ENCODE data around the gene DTX1. TPM values are rescaled to one million over a fixed set of nuclear protein-coding genes. Genes with fewer than 3 reads are reported as not detected.

Gene DTX1
- total RNA-seq, 1 donor from 2014 or later = 79.4 TPM

DNA sequence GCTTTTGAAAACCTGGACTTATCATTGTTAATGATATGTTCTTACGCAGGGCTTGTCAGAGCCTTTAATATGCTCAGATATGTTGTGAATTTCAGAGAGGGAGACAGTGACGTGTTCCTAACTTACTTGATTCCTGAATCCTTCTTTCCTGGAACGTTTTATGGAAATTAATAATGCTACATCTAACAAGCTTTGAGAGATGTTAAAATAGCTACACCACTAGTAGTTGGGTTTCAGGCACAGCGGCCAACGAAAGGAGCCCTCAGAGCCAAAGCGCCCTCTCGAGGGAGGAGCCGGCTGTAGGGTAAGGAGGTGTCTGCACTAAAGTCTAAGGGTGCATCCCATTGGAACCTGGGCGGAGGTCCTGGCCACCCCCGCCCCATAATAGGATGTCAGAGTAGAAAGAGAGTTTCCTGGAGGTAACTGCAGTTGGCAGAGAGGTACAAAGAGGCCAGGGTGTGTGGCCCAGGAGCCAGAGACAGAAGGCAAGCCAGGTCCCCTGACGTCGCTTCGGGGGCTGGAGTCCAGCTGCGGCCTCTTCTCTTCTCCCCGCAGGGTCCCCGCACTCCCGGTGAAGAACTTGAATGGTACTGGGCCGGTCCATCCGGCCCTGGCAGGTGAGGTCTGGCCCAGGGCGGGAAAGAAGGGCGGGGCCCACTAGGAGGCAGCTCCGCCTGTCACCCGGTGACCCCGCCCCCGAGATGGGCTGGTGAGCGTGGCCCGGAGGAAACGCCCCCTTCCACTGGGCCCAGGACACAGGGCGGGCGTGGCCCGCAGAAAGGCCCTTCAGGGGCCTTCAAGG, 36.3 kb downstream of the DTX1 start:
- Mint-ChIP-seq H3K27ac (peak overlapping the region; percentile 82), H3K4me1 (peaks cover 55% of the 10 kb centered on the region), H3K36me3 (ENCODE audit: low read depth) (peaks cover 12% of the 10 kb centered on the region), H3K4me3 (peak overlapping the region; percentile 80), H3K9me3 (no peaks in the 10 kb centered on the region), H3K27me3 (no peaks in the 10 kb centered on the region)
- TF ChIP-seq, protein P1, sequence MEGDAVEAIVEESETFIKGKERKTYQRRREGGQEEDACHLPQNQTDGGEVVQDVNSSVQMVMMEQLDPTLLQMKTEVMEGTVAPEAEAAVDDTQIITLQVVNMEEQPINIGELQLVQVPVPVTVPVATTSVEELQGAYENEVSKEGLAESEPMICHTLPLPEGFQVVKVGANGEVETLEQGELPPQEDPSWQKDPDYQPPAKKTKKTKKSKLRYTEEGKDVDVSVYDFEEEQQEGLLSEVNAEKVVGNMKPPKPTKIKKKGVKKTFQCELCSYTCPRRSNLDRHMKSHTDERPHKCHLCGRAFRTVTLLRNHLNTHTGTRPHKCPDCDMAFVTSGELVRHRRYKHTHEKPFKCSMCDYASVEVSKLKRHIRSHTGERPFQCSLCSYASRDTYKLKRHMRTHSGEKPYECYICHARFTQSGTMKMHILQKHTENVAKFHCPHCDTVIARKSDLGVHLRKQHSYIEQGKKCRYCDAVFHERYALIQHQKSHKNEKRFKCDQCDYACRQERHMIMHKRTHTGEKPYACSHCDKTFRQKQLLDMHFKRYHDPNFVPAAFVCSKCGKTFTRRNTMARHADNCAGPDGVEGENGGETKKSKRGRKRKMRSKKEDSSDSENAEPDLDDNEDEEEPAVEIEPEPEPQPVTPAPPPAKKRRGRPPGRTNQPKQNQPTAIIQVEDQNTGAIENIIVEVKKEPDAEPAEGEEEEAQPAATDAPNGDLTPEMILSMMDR (IDR thresholded peaks at IDR 0.05) = no peak
- ChIA-PET POLR2A (interaction anchor here (0.6 to 5.0 kb wide), 13 partner anchors 11 to 721 kb away, joined by 3 to 57 read pairs (median 6); partner anchors contain the start of gene OAS2), CTCF (interaction anchor here (0.7 to 4.3 kb wide), 12 partner anchors 18 to 94 kb away, joined by 3 to 47 read pairs (median 5); partner anchors contain the start of gene DTX1)
- intact Hi-C loops (cut with micrococcal nuclease) = loop anchor here (1.0 kb wide), 2 partner anchors 18 to 45 kb away; no protein-coding TSS in a partner anchor
- peak; percentile 65 for ATAC-seq (ENCODE audit: low read depth)
- no peak for DNase-seq

DNA sequence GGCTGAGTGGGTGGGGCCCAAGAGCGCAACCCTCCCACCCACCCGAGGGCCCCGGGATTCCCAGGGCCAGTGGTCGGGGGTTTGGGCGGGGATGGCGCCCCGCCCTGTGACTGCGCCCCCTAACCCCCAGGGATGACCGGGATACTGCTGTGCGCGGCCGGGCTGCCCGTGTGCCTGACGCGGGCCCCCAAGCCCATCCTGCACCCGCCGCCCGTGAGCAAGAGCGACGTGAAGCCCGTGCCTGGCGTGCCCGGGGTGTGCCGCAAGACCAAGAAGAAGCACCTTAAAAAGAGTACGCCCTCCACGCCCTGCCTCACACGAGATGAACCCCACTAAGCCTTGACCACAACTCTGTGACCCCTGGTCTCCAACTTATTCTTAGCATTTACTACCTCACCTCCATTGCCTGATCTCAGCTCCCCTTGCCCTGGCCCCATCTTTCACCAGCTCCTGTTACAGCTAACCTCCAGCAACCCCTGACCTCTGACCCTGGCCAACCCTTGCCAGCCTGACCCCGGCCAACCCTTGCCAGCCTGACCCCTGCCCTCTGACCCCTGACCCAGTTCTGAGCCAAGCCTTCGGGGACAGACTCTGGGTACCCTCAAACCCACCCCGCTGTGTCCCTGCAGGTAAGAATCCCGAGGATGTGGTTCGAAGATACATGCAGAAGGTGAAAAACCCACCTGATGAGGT, 37.0 kb downstream of the DTX1 start:
- POLR2A ChIA-PET = interaction anchor here (1.0 to 5.0 kb wide), 7 partner anchors 10 to 186 kb away, joined by 3 to 57 read pairs (median 6); no protein-coding TSS in a partner anchor
- H3K27ac Mint-ChIP-seq = no peak overlapping the region

DNA sequence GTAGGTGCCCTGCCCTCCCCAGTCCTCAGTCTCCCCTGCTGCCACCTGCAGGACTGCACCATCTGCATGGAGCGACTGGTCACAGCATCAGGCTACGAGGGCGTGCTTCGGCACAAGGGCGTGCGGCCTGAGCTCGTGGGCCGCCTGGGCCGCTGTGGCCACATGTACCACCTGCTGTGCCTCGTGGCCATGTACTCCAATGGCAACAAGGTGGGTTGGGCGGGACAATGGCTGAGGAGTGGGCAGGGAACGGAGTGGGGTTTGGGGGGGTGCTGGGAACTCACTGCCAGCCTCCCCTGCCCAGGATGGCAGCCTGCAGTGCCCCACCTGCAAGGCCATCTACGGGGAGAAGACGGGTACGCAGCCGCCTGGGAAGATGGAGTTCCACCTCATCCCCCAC, 38.2 kb downstream of the DTX1 start:
- DNase-seq (no peak), ATAC-seq (ENCODE audit: low read depth) (no peak)
- ChIA-PET CTCF (interaction anchor here (1.6 to 4.3 kb wide), 2 partner anchors 39 to 45 kb away, joined by 4 to 47 read pairs; partner anchors contain the start of gene DTX1), POLR2A (no interaction called here)
- H3K36me3 Mint-ChIP-seq (ENCODE audit: low read depth) = peaks cover 9% of the 10 kb centered on the region
- TF ChIP-seq, protein P1 (IDR thresholded peaks at IDR 0.05) = no peak
- intact Hi-C loops (cut with micrococcal nuclease) = loop anchor here (5.0 kb wide), 1 partner anchor 38 kb away; no protein-coding TSS in a partner anchor
- no peak overlapping the region for H3K27ac Mint-ChIP-seq
- H3K27me3 Mint-ChIP-seq = no peaks in the 10 kb centered on the region
- H3K4me3 Mint-ChIP-seq = no peak overlapping the region
- peaks cover 50% of the 10 kb centered on the region for H3K4me1 Mint-ChIP-seq
- H3K9me3 Mint-ChIP-seq = no peaks in the 10 kb centered on the region

More for the DNA sequence above, 37.0 kb downstream of the DTX1 start:
- Mint-ChIP-seq H3K4me3 (no peak overlapping the region), H3K4me1 (peaks cover 54% of the 10 kb centered on the region), H3K27me3 (no peaks in the 10 kb centered on the region), H3K9me3 (no peaks in the 10 kb centered on the region), H3K36me3 (ENCODE audit: low read depth) (peaks cover 12% of the 10 kb centered on the region)
- no peak for DNase-seq
- intact Hi-C loops (cut with micrococcal nuclease) = no loop called here
- CTCF ChIA-PET = interaction anchor here (1.6 to 4.3 kb wide), 4 partner anchors 31 to 80 kb away, joined by 4 to 47 read pairs (median 14); partner anchors contain the start of gene DTX1
- no peak for ATAC-seq (ENCODE audit: low read depth)
- TF ChIP-seq, protein P1 (IDR thresholded peaks at IDR 0.05) = no peak

- peaks cover 44% of the 10 kb centered on the region for H3K4me1 Mint-ChIP-seq
- ChIA-PET CTCF (interaction anchor here (1.1 kb wide), 1 partner anchor 47 kb away, joined by 7 read pairs; no protein-coding TSS in a partner anchor), POLR2A (interaction anchor here (0.7 kb wide), 1 partner anchor 46 kb away, joined by 5 read pairs; no protein-coding TSS in a partner anchor)
- no peaks in the 10 kb centered on the region for H3K27me3 Mint-ChIP-seq
- no peak overlapping the region for H3K4me3 Mint-ChIP-seq
- no peak for ATAC-seq (ENCODE audit: low read depth)
- no peak overlapping the region for H3K27ac Mint-ChIP-seq
- TF ChIP-seq, protein P1 (IDR thresholded peaks at IDR 0.05) = no peak
- intact Hi-C loops (cut with micrococcal nuclease) = loop anchor here (5.0 kb wide), 1 partner anchor 37 kb away; no protein-coding TSS in a partner anchor
- H3K9me3 Mint-ChIP-seq = no peaks in the 10 kb centered on the region
- H3K36me3 Mint-ChIP-seq (ENCODE audit: low read depth) = peaks cover 9% of the 10 kb centered on the region
- no peak for DNase-seq
Measured at GRCh38 chr12:113095405-113095804, 38.9 kb downstream of the DTX1 start.

Measured in activated B cell treated with CpG ODN at 0.5 μM for 24 hours (primary cell).